ENCODE measurements around the gene GTF2A1L. TPM values are rescaled to one million over a fixed set of nuclear protein-coding genes. Genes with fewer than 3 reads are reported as not detected.

GTF2A1L gene
- polyA plus RNA-seq, 1 donor = 0.33 TPM

GRCh38 chr2:48638261-48638660 lies 20.6 kb downstream of the GTF2A1L start:
- Histone ChIP-seq H3K27ac (ENCODE audit: low read length) (no peak overlapping the region), H3K4me3 (ENCODE audit: low read length) (no peak overlapping the region), H3K27me3 (ENCODE audit: control insufficient read depth, insufficient read depth, low read length) (no peaks in the 10 kb centered on the region), H3K4me1 (ENCODE audit: control insufficient read depth, insufficient read depth, low read length) (no peaks in the 10 kb centered on the region), H3K36me3 (ENCODE audit: control insufficient read depth, insufficient read depth, low read length) (no peaks in the 10 kb centered on the region), H3K9me3 (ENCODE audit: control insufficient read depth, low read depth, low read length) (no peaks in the 10 kb centered on the region)
- no CpG with 5 or more reads among the region's 1 CpG for WGBS (ENCODE audit: insufficient coverage, low lambda C conversion rate)
- DNase-seq = no peak

- 82% methylated on average over 3 of the region's 4 CpGs for WGBS (ENCODE audit: insufficient coverage, low lambda C conversion rate)
- Histone ChIP-seq H3K36me3 (ENCODE audit: control insufficient read depth, insufficient read depth, low read length) (no peaks in the 10 kb centered on the region), H3K27me3 (ENCODE audit: control insufficient read depth, insufficient read depth, low read length) (no peaks in the 10 kb centered on the region), H3K4me1 (ENCODE audit: control insufficient read depth, insufficient read depth, low read length) (no peaks in the 10 kb centered on the region), H3K4me3 (ENCODE audit: low read length) (no peak overlapping the region), H3K9me3 (ENCODE audit: control insufficient read depth, low read depth, low read length) (no peaks in the 10 kb centered on the region), H3K27ac (ENCODE audit: low read length) (no peak overlapping the region)
- no peak for DNase-seq
Measured at GRCh38 chr2:48651158-48651790, 33.6 kb downstream of the GTF2A1L start.

- Histone ChIP-seq H3K36me3 (ENCODE audit: control insufficient read depth, insufficient read depth, low read length) (no peaks in the 10 kb centered on the region), H3K4me3 (ENCODE audit: low read length) (no peak overlapping the region), H3K4me1 (ENCODE audit: control insufficient read depth, insufficient read depth, low read length) (no peaks in the 10 kb centered on the region), H3K9me3 (ENCODE audit: control insufficient read depth, low read depth, low read length) (no peaks in the 10 kb centered on the region), H3K27ac (ENCODE audit: low read length) (no peak overlapping the region), H3K27me3 (ENCODE audit: control insufficient read depth, insufficient read depth, low read length) (no peaks in the 10 kb centered on the region)
- WGBS (ENCODE audit: insufficient coverage, low lambda C conversion rate) = 60% methylated on average over 1 of the region's 1 CpG
- no peak for DNase-seq
Measured at GRCh38 chr2:48668992-48669391, 51.3 kb downstream of the GTF2A1L start.

GRCh38 chr2:48673581-48673980 lies 55.9 kb downstream of the GTF2A1L start:
- Histone ChIP-seq H3K9me3 (ENCODE audit: control insufficient read depth, low read depth, low read length) (no peaks in the 10 kb centered on the region), H3K4me1 (ENCODE audit: control insufficient read depth, insufficient read depth, low read length) (no peaks in the 10 kb centered on the region), H3K27me3 (ENCODE audit: control insufficient read depth, insufficient read depth, low read length) (no peaks in the 10 kb centered on the region), H3K36me3 (ENCODE audit: control insufficient read depth, insufficient read depth, low read length) (no peaks in the 10 kb centered on the region), H3K4me3 (ENCODE audit: low read length) (no peak overlapping the region), H3K27ac (ENCODE audit: low read length) (no peak overlapping the region)
- DNase-seq = peak in 1 of 2 donors; percentile 35
- WGBS (ENCODE audit: insufficient coverage, low lambda C conversion rate) = no CpG with 5 or more reads among the region's 4 CpGs

GRCh38 chr2:48674933-48675332 lies 57.3 kb downstream of the GTF2A1L start:
- H3K9me3 ChIP-seq (ENCODE audit: control insufficient read depth, low read depth, low read length) = no peaks in the 10 kb centered on the region
- H3K36me3 ChIP-seq (ENCODE audit: control insufficient read depth, insufficient read depth, low read length) = no peaks in the 10 kb centered on the region
- no peak overlapping the region for H3K27ac ChIP-seq (ENCODE audit: low read length)
- no peaks in the 10 kb centered on the region for H3K27me3 ChIP-seq (ENCODE audit: control insufficient read depth, insufficient read depth, low read length)
- DNase-seq = no peak
- H3K4me3 ChIP-seq (ENCODE audit: low read length) = no peak overlapping the region
- WGBS (ENCODE audit: insufficient coverage, low lambda C conversion rate) = 100% methylated on average over 1 of the region's 2 CpGs
- no peaks in the 10 kb centered on the region for H3K4me1 ChIP-seq (ENCODE audit: control insufficient read depth, insufficient read depth, low read length)

- no peaks in the 10 kb centered on the region for H3K9me3 ChIP-seq (ENCODE audit: control insufficient read depth, low read depth, low read length)
- H3K4me3 ChIP-seq (ENCODE audit: low read length) = no peak overlapping the region
- no peaks in the 10 kb centered on the region for H3K27me3 ChIP-seq (ENCODE audit: control insufficient read depth, insufficient read depth, low read length)
- DNase-seq = no peak
- H3K4me1 ChIP-seq (ENCODE audit: control insufficient read depth, insufficient read depth, low read length) = no peaks in the 10 kb centered on the region
- H3K36me3 ChIP-seq (ENCODE audit: control insufficient read depth, insufficient read depth, low read length) = no peaks in the 10 kb centered on the region
- no peak overlapping the region for H3K27ac ChIP-seq (ENCODE audit: low read length)
- 82% methylated on average over 2 of the region's 2 CpGs for WGBS (ENCODE audit: insufficient coverage, low lambda C conversion rate)
Measured at GRCh38 chr2:48677450-48677849, 59.8 kb downstream of the GTF2A1L start.

- Histone ChIP-seq H3K27me3 (ENCODE audit: control insufficient read depth, insufficient read depth, low read length) (no peaks in the 10 kb centered on the region), H3K36me3 (ENCODE audit: control insufficient read depth, insufficient read depth, low read length) (no peaks in the 10 kb centered on the region), H3K4me3 (ENCODE audit: low read length) (no peak overlapping the region), H3K27ac (ENCODE audit: low read length) (no peak overlapping the region), H3K4me1 (ENCODE audit: control insufficient read depth, insufficient read depth, low read length) (no peaks in the 10 kb centered on the region), H3K9me3 (ENCODE audit: control insufficient read depth, low read depth, low read length) (no peaks in the 10 kb centered on the region)
- WGBS (ENCODE audit: insufficient coverage, low lambda C conversion rate) = 93% methylated on average over 1 of the region's 1 CpG
- DNase-seq = no peak
Measured at GRCh38 chr2:48685126-48685525, 67.5 kb downstream of the GTF2A1L start.

- H3K36me3 ChIP-seq (ENCODE audit: control insufficient read depth, insufficient read depth, low read length) = no peaks in the 10 kb centered on the region
- no peaks in the 10 kb centered on the region for H3K27me3 ChIP-seq (ENCODE audit: control insufficient read depth, insufficient read depth, low read length)
- no peak overlapping the region for H3K4me3 ChIP-seq (ENCODE audit: low read length)
- H3K4me1 ChIP-seq (ENCODE audit: control insufficient read depth, insufficient read depth, low read length) = no peaks in the 10 kb centered on the region
- 100% methylated on average over 1 of the region's 3 CpGs for WGBS (ENCODE audit: insufficient coverage, low lambda C conversion rate)
- no peak for DNase-seq
- H3K9me3 ChIP-seq (ENCODE audit: control insufficient read depth, low read depth, low read length) = no peaks in the 10 kb centered on the region
- H3K27ac ChIP-seq (ENCODE audit: low read length) = no peak overlapping the region
Measured at GRCh38 chr2:48691935-48692691, 74.5 kb downstream of the GTF2A1L start.

GRCh38 chr2:48693066-48693465 lies 75.4 kb downstream of the GTF2A1L start:
- Histone ChIP-seq H3K4me3 (ENCODE audit: low read length) (no peak overlapping the region), H3K27ac (ENCODE audit: low read length) (no peak overlapping the region), H3K9me3 (ENCODE audit: control insufficient read depth, low read depth, low read length) (no peaks in the 10 kb centered on the region), H3K4me1 (ENCODE audit: control insufficient read depth, insufficient read depth, low read length) (no peaks in the 10 kb centered on the region), H3K36me3 (ENCODE audit: control insufficient read depth, insufficient read depth, low read length) (no peaks in the 10 kb centered on the region), H3K27me3 (ENCODE audit: control insufficient read depth, insufficient read depth, low read length) (no peaks in the 10 kb centered on the region)
- DNase-seq = no peak
- 87% methylated on average over 3 of the region's 4 CpGs for WGBS (ENCODE audit: insufficient coverage, low lambda C conversion rate)

GRCh38 chr2:48693645-48694044 lies 76.0 kb downstream of the GTF2A1L start:
- no peaks in the 10 kb centered on the region for H3K27me3 ChIP-seq (ENCODE audit: control insufficient read depth, insufficient read depth, low read length)
- no peak for DNase-seq
- no peaks in the 10 kb centered on the region for H3K9me3 ChIP-seq (ENCODE audit: control insufficient read depth, low read depth, low read length)
- no peaks in the 10 kb centered on the region for H3K36me3 ChIP-seq (ENCODE audit: control insufficient read depth, insufficient read depth, low read length)
- no peak overlapping the region for H3K27ac ChIP-seq (ENCODE audit: low read length)
- no peak overlapping the region for H3K4me3 ChIP-seq (ENCODE audit: low read length)
- no CpG with 5 or more reads among the region's 3 CpGs for WGBS (ENCODE audit: insufficient coverage, low lambda C conversion rate)
- no peaks in the 10 kb centered on the region for H3K4me1 ChIP-seq (ENCODE audit: control insufficient read depth, insufficient read depth, low read length)

- DNase-seq = no peak
- no peaks in the 10 kb centered on the region for H3K36me3 ChIP-seq (ENCODE audit: control insufficient read depth, insufficient read depth, low read length)
- no peaks in the 10 kb centered on the region for H3K27me3 ChIP-seq (ENCODE audit: control insufficient read depth, insufficient read depth, low read length)
- no peaks in the 10 kb centered on the region for H3K9me3 ChIP-seq (ENCODE audit: control insufficient read depth, low read depth, low read length)
- no peak overlapping the region for H3K4me3 ChIP-seq (ENCODE audit: low read length)
- H3K4me1 ChIP-seq (ENCODE audit: control insufficient read depth, insufficient read depth, low read length) = no peaks in the 10 kb centered on the region
- no peak overlapping the region for H3K27ac ChIP-seq (ENCODE audit: low read length)
- WGBS (ENCODE audit: insufficient coverage, low lambda C conversion rate) = 52% methylated on average over 3 of the region's 3 CpGs
Measured at GRCh38 chr2:48694149-48694548, 76.5 kb downstream of the GTF2A1L start.
